H1 (cell line): ENCODE measurements around the gene PPP1R9A. TPM values are rescaled to one million over a fixed set of nuclear protein-coding genes. Genes with fewer than 3 reads are reported as not detected.

Source experiments
- CTCF ChIA-PET: fragments of 300-600 bp; sonication (Branson Sonifier 250); formaldehyde crosslinking; loops from one replicate; lab custom pipeline; 2021; ENCODE audit not compliant: partially characterized antibody; lab: Charles Lee
- POLR2A ChIA-PET: fragments of 300-600 bp; sonication (Branson Sonifier 250); formaldehyde crosslinking; loops from one replicate; lab custom pipeline; 2021; ENCODE audit warnings: inconsistent platforms; ENCODE audit not compliant: partially characterized antibody; lab: Charles Lee
- DNase-seq, 2 experiments: peaks; one replicate each; pipeline versions ENCODE4 v3.0.0 to v3.0.0-alpha.2; 2010 to 2022; ENCODE audit warnings: low spot score in 2 of 2, low read depth in 1 of 2, mixed read lengths in 1 of 2
- FAIRE-seq: peaks from 2 replicates; lab custom pipeline; 2011; peaks lifted over from hg19 to GRCh38; lab: Jason Lieb, UNC
- H2AFZ ChIP-seq: 2 replicates; pipeline ENCODE4 v1.8.1; 2012; ENCODE audit warnings: low read length, inconsistent platforms
- H2AK5ac ChIP-seq: 2 replicates; pipeline ENCODE4 v1.6.1; 2013; ENCODE audit warnings: low read depth, low read length
- H2BK120ac ChIP-seq: replicated peaks from 2 replicates; pipeline ENCODE3; 2013; ENCODE audit warnings: low read depth, low read length, inconsistent platforms
- H2BK12ac ChIP-seq: 2 replicates; pipeline ENCODE4 v1.6.1; 2013; ENCODE audit warnings: low read depth, low read length
- H2BK15ac ChIP-seq: 2 replicates; pipeline ENCODE4 v1.6.1; 2013; ENCODE audit warnings: low read length
- H2BK20ac ChIP-seq: 2 replicates; pipeline ENCODE4 v1.6.1; 2013; ENCODE audit warnings: low read length
- H2BK5ac ChIP-seq: 2 replicates; pipeline ENCODE4 v1.6.1; 2013; ENCODE audit warnings: low read depth, low read length
- H3K14ac ChIP-seq: 2 replicates; pipeline ENCODE4 v1.6.1; 2013; ENCODE audit warnings: inconsistent platforms; ENCODE audit not compliant: insufficient read length
- H3K18ac ChIP-seq: 2 replicates; pipeline ENCODE4 v1.6.1; 2013; ENCODE audit warnings: low read length; ENCODE audit errors: extremely low read depth
- H3K23ac ChIP-seq: 2 replicates; pipeline ENCODE4 v1.6.1; 2013; ENCODE audit warnings: inconsistent platforms; ENCODE audit not compliant: insufficient read length
- H3K23me2 ChIP-seq: 2 replicates; pipeline ENCODE4 v1.6.1; 2013; ENCODE audit warnings: low read depth, low read length
- H3K27ac ChIP-seq: 2 replicates; pipeline ENCODE4 v1.6.1; 2011; ENCODE audit warnings: low read depth, low read length, inconsistent platforms
- H3K27me3 ChIP-seq, 4 experiments: replicated peaks in 1 of 4; 1 replicate in 1 of 4; 2 replicates in 3 of 4; pipeline versions ENCODE4 v1.6.1 to v1.8.1; 2011 to 2013; ENCODE audit warnings: low read length in 3 of 4, mild to moderate bottlenecking in 3 of 4, inconsistent platforms in 2 of 4, mixed read lengths in 2 of 4, moderate library complexity in 1 of 4; ENCODE audit not compliant: control insufficient read depth in 3 of 4, insufficient read depth in 3 of 4; ENCODE audit errors: extremely low read depth in 1 of 4
- H3K36me3 ChIP-seq, 4 experiments: 2 replicates each; pipeline versions ENCODE4 v1.6.1 to v1.8.1; 2011 to 2013; ENCODE audit warnings: mild to moderate bottlenecking in 4 of 4, low read length in 3 of 4, moderate library complexity in 2 of 4, control low read depth in 1 of 4, inconsistent platforms in 1 of 4; ENCODE audit not compliant: insufficient read depth in 4 of 4, control insufficient read depth in 2 of 4
- H3K4ac ChIP-seq: replicated peaks from 2 replicates; pipeline ENCODE3; 2013; ENCODE audit warnings: low read length, low read depth, mixed read lengths, inconsistent platforms; ENCODE audit not compliant: insufficient read length
- H3K4me1 ChIP-seq, 4 experiments: replicated peaks in 1 of 4; 1 replicate in 1 of 4; 2 replicates in 3 of 4; pipeline versions ENCODE4 v1.6.1 to v1.8.1; 2011 to 2013; ENCODE audit warnings: low read length in 3 of 4, inconsistent platforms in 2 of 4, mixed read lengths in 1 of 4; ENCODE audit not compliant: insufficient read depth in 4 of 4, control insufficient read depth in 3 of 4
- H3K4me2 ChIP-seq, 2 experiments: 2 replicates each; pipeline versions ENCODE4 v1.6.1 to v1.8.1; 2011 to 2013; ENCODE audit warnings: low read depth in 2 of 2, low read length in 2 of 2, control low read depth in 1 of 2, inconsistent platforms in 1 of 2, mild to moderate bottlenecking in 1 of 2; ENCODE audit not compliant: insufficient read depth in 1 of 2
- H3K4me3 ChIP-seq, 4 experiments: fragments of 200-600, 300-600 bp in 1 of 4; sonication (generic), shearing (Covaris generic), sonication (Bioruptor Twin) in 1 of 4; 2 replicates each; pipeline versions ENCODE4 v1.5.1 to v1.8.1; 2011 to 2016; ENCODE audit warnings: low read length in 4 of 4, low read depth in 3 of 4, control low read depth in 2 of 4, inconsistent platforms in 2 of 4, mild to moderate bottlenecking in 2 of 4, mixed read lengths in 1 of 4, moderate library complexity in 1 of 4; ENCODE audit not compliant: insufficient read depth in 2 of 4; ENCODE audit errors: extremely low read depth in 1 of 4
- H3K56ac ChIP-seq: replicated peaks from 2 replicates; pipeline ENCODE3; 2013; ENCODE audit warnings: low read depth, mild to moderate bottlenecking, mixed read lengths, low read length, inconsistent platforms; ENCODE audit not compliant: insufficient read length
- H3K79me1 ChIP-seq: 2 replicates; pipeline ENCODE4 v1.6.1; 2013; ENCODE audit warnings: low read depth, low read length, control low read depth
- H3K79me2 ChIP-seq, 2 experiments: 2 replicates each; pipeline versions ENCODE4 v1.6.1 to v1.8.1; 2012 to 2013; ENCODE audit warnings: low read length in 2 of 2, mild to moderate bottlenecking in 2 of 2, inconsistent platforms in 1 of 2; ENCODE audit not compliant: insufficient read depth in 2 of 2, control insufficient read depth in 1 of 2
- H3K9ac ChIP-seq, 4 experiments: replicated peaks in 1 of 4; 1 replicate in 1 of 4; 2 replicates in 3 of 4; pipeline versions ENCODE4 v1.6.1 to v1.8.1; 2011 to 2013; ENCODE audit warnings: low read depth in 3 of 4, low read length in 3 of 4, control low read depth in 2 of 4, mild to moderate bottlenecking in 2 of 4, moderate library complexity in 2 of 4, inconsistent platforms in 1 of 4; ENCODE audit errors: extremely low read depth in 1 of 4
- H3K9me3 ChIP-seq, 2 experiments: 2 replicates each; pipeline versions ENCODE4 v1.6.1 to v1.8.1; 2012 to 2013; ENCODE audit warnings: mild to moderate bottlenecking in 2 of 2, moderate library complexity in 2 of 2, control low read depth in 1 of 2, inconsistent platforms in 1 of 2, low read depth in 1 of 2, low read length in 1 of 2, mixed read lengths in 1 of 2; ENCODE audit not compliant: insufficient read depth in 2 of 2
- H4K20me1 ChIP-seq, 2 experiments: replicated peaks in 1 of 2; 2 replicates each; pipeline versions ENCODE3 to v1.8.1; 2011 to 2013; ENCODE audit warnings: inconsistent platforms in 2 of 2, low read length in 2 of 2, mild to moderate bottlenecking in 1 of 2; ENCODE audit not compliant: insufficient read depth in 2 of 2, control insufficient read depth in 1 of 2
- H4K5ac ChIP-seq: 2 replicates; pipeline ENCODE4 v1.6.1; 2013; ENCODE audit warnings: low read length, low read depth, mixed read lengths, inconsistent platforms; ENCODE audit not compliant: insufficient read length
- H4K8ac ChIP-seq: 2 replicates; pipeline ENCODE4 v1.8.0; 2013; ENCODE audit warnings: mild to moderate bottlenecking, moderate library complexity, low read length, inconsistent platforms; ENCODE audit not compliant: insufficient read depth; ENCODE audit errors: extremely low read depth
- H4K91ac ChIP-seq: replicated peaks from 2 replicates; pipeline ENCODE3; 2013; ENCODE audit warnings: low read length, mixed read lengths, inconsistent platforms; ENCODE audit not compliant: insufficient read length
- CHD2 ChIP-seq: IDR thresholded peaks from 2 replicates; pipeline ENCODE4 v1.6.1; 2012; ENCODE audit warnings: low read length, improper control_type of control experiment
- FOSL1 ChIP-seq: IDR thresholded peaks from 2 replicates; pipeline ENCODE4 v1.6.1; 2011; ENCODE audit warnings: mild to moderate bottlenecking, low read depth, low read length, moderate library complexity; ENCODE audit not compliant: insufficient read depth
- PHF8 ChIP-seq: fragments of 200-600 bp; sonication (generic); conservative IDR thresholded peaks from 2 replicates; pipeline ENCODE4 v1.7.1; 2012; ENCODE audit warnings: low read depth, mild to moderate bottlenecking, inconsistent platforms, low read length, moderate library complexity
- POLR2AphosphoS5 ChIP-seq: IDR thresholded peaks from 2 replicates; pipeline ENCODE4 v1.6.1; 2011; ENCODE audit warnings: low read depth, low read length
- SP4 ChIP-seq: IDR thresholded peaks from 2 replicates; pipeline ENCODE4 v1.6.1; 2012; ENCODE audit warnings: low read length, inconsistent platforms
- SUZ12 ChIP-seq: fragments of 200-600 bp; sonication (generic); IDR thresholded peaks from 2 replicates; pipeline ENCODE4 v1.6.1; 2012; ENCODE audit warnings: mild to moderate bottlenecking, inconsistent platforms, low read length, moderate library complexity, mixed read lengths
- WGBS, 2 experiments: shearing (Covaris generic) in 1 of 2; methylation state at CpG; one replicate each; pipeline versions ENCODE4 v1.1.6 to v1.1.7; 2013 to 2015; ENCODE audit warnings: low lambda C conversion rate in 2 of 2, mixed read lengths in 2 of 2, inconsistent platforms in 1 of 2, low coverage in 1 of 2, missing lambda C conversion rate in 1 of 2; ENCODE audit not compliant: insufficient replicate concordance in 2 of 2, insufficient coverage in 1 of 2, insufficient read length in 1 of 2; ENCODE audit errors: extremely low coverage in 1 of 2, missing lambda C conversion rate in 1 of 2; 5-methylcytosine and 5-hydroxymethylcytosine counted together
- polyA plus RNA-seq, 7 experiments: library from polyadenylated mRNA; depleted of rRNA in 3 of 7; stranded (reverse) in 5 of 7; unstranded in 2 of 7; fragments of >200 nt in 5 of 7; fragments of 200-250 nt in 2 of 7; gene quantifications; 1 replicate in 5 of 7; 2 replicates in 1 of 7; 4 replicates in 1 of 7; pipeline versions ENCODE4 v1.2.1 to v1.2.3, GENCODE V29; 2011 to 2013; ENCODE audit warnings: missing spikeins in 2 of 7, mixed read lengths in 2 of 7
- total RNA-seq: library from RNA; stranded (reverse); fragmentation: NEBNext Ultra II Directional; extraction: Animal tissue kit (Norgen Biotek cat#: 25700); gene quantifications from 2 replicates; pipeline ENCODE4 v1.2.1, GENCODE V29; 2021

The PPP1R9A gene
- total and polyA plus RNA-seq, 2 of the 8 experiments (the other 6 are each of a cell fraction or from before 2014, with no cell fraction given) = 3.0 to 20.3 TPM

DNA sequence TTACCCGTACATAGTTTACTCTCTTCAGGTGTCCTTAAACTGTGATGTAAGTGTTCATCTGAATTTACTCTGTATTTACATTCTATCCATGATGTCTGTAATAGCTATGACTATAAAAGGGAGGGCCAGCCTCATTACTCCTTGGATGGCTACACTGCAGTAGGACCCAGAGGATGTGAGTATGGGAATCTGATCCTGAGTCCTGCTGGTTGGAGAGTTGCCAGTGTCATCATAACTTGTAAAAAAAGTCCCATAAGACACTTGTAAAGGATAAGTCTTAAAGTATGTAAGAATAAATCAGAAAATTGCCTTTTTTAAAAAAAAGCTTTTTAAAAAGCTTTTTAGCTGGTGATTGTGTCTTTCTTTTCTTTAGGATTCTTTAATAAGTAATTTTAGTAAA is 95.4 kb downstream of the PPP1R9A start:
- no peak overlapping the region for H3K14ac ChIP-seq
- no peak overlapping the region for H2BK5ac ChIP-seq
- H3K27me3 ChIP-seq = no peaks in the 10 kb centered on the region
- H3K27ac ChIP-seq = no peak overlapping the region
- ChIA-PET CTCF (interaction anchor here (0.9 kb wide), 1 partner anchor 555 kb away, joined by 3 read pairs; no protein-coding TSS in a partner anchor), POLR2A (no interaction called here)
- no peak overlapping the region for H3K18ac ChIP-seq
- no peak overlapping the region for H3K4me3 ChIP-seq
- H2BK12ac ChIP-seq = no peak overlapping the region
- H2AK5ac ChIP-seq = no peak overlapping the region
- H3K56ac ChIP-seq = no peak overlapping the region
- no peak overlapping the region for H3K9ac ChIP-seq
- no peaks in the 10 kb centered on the region for H3K9me3 ChIP-seq
- H2BK120ac ChIP-seq = no peak overlapping the region
- H3K23ac ChIP-seq = no peak overlapping the region
- H3K36me3 ChIP-seq = no peaks in the 10 kb centered on the region
- no peak for FAIRE-seq
- 80% methylated on average over 1 of the region's 1 CpG; no CpG with 5 or more reads in 1 of the 2 experiments for WGBS, 2 experiments
- H3K4ac ChIP-seq = no peak overlapping the region
- H2BK15ac ChIP-seq = no peak overlapping the region
- no peak overlapping the region for H4K8ac ChIP-seq
- H3K79me2 ChIP-seq = peaks cover 0 to 6% of the 10 kb centered on the region in 2 experiments; a peak in 2 of 4 replicates
- peaks cover 0 to 4% (median 0%) of the 10 kb centered on the region in 4 experiments; a peak in 1 of 7 replicates for H3K4me1 ChIP-seq
- no peaks in the 10 kb centered on the region for H3K79me1 ChIP-seq
- no peak overlapping the region for H3K4me2 ChIP-seq
- no peaks in the 10 kb centered on the region for H3K23me2 ChIP-seq
- H2BK20ac ChIP-seq = no peak overlapping the region
- no peak for DNase-seq
- H2AFZ ChIP-seq = no peak overlapping the region
- H4K5ac ChIP-seq = no peak overlapping the region
- H4K91ac ChIP-seq = no peak overlapping the region
- H4K20me1 ChIP-seq = peaks cover 0 to 1% of the 10 kb centered on the region in 2 experiments
- no peak for TF ChIP-seq SP4
- TF ChIP-seq FOSL1 = no peak
- TF ChIP-seq SUZ12 = no peak
- no peak for TF ChIP-seq CHD2
- TF ChIP-seq POLR2AphosphoS5 = no peak
- TF ChIP-seq PHF8 = no peak
